Endodermal cell (in vitro differentiated cells): Measurements from ENCODE around the gene SMARCC1. TPM values are rescaled to one million over a fixed set of nuclear protein-coding genes. Genes with fewer than 3 reads are reported as not detected.

ENCODE experiments used
- DNase-seq: peaks from one replicate; pipeline ENCODE4 v3.0.0-alpha.2; 2017
- H3K27ac ChIP-seq: 2 replicates; pipeline ENCODE4 v1.5.1; 2013; ENCODE audit warnings: mild to moderate bottlenecking, low read depth, low read length, moderate library complexity
- H3K27me3 ChIP-seq: 2 replicates; pipeline ENCODE4 v1.6.1; 2013; ENCODE audit warnings: mild to moderate bottlenecking, low read length, moderate library complexity; ENCODE audit not compliant: insufficient read depth, control insufficient read depth, poor library complexity, severe bottlenecking
- H3K36me3 ChIP-seq: 2 replicates; pipeline ENCODE4 v1.7.0; 2013; ENCODE audit warnings: mild to moderate bottlenecking, low read length, moderate library complexity; ENCODE audit not compliant: control insufficient read depth, insufficient read depth
- H3K4me1 ChIP-seq: one replicate; pipeline ENCODE4 v1.7.0; 2013; ENCODE audit warnings: low read length; ENCODE audit not compliant: control insufficient read depth, insufficient read depth
- H3K4me3 ChIP-seq: 2 replicates; pipeline ENCODE4 v1.5.1; 2013; ENCODE audit warnings: mild to moderate bottlenecking, low read length, moderate library complexity
- H3K9ac ChIP-seq: 2 replicates; pipeline ENCODE4 v1.6.1; 2013; ENCODE audit warnings: mild to moderate bottlenecking, low read length, moderate library complexity; ENCODE audit not compliant: poor library complexity, severe bottlenecking; ENCODE audit errors: extremely low read depth
- H3K9me3 ChIP-seq: 2 replicates; pipeline ENCODE4 v1.6.1; 2013; ENCODE audit warnings: mild to moderate bottlenecking, low read length, moderate library complexity; ENCODE audit not compliant: control insufficient read depth
- H3K27ac Mint-ChIP-seq: 2 replicates; pipeline ENCODE4 v1.8.0; 2020; ENCODE audit warnings: mixed read lengths
- H3K27me3 Mint-ChIP-seq: 2 replicates; pipeline ENCODE4 v1.8.0; 2021; ENCODE audit warnings: mild to moderate bottlenecking, mixed read lengths; ENCODE audit not compliant: insufficient read depth
- H3K36me3 Mint-ChIP-seq: 2 replicates; pipeline ENCODE4 v1.8.0; 2020; ENCODE audit warnings: low read depth, mixed read lengths
- H3K4me1 Mint-ChIP-seq: 2 replicates; pipeline ENCODE4 v1.8.0; 2020; ENCODE audit warnings: mixed read lengths
- H3K4me3 Mint-ChIP-seq: 2 replicates; pipeline ENCODE4 v1.8.0; 2020; ENCODE audit warnings: mild to moderate bottlenecking, moderate library complexity, mixed read lengths
- H3K9me3 Mint-ChIP-seq: 2 replicates; pipeline ENCODE4 v1.8.0; 2020; ENCODE audit warnings: mild to moderate bottlenecking, mixed read lengths
- CTCF ChIP-seq: fragments of 200-600 bp; sonication (generic); conservative IDR thresholded peaks from 2 replicates; pipeline ENCODE4 v1.5.0; 2021; ENCODE audit warnings: antibody characterized with exemption, mild to moderate bottlenecking
- WGBS, 2 experiments: methylation state at CpG; one replicate each; pipeline versions ENCODE4 v1.1.5 to v1.1.7; 2013; ENCODE audit warnings: missing lambda C conversion rate in 2 of 2, mixed read lengths in 1 of 2; ENCODE audit not compliant: insufficient coverage in 1 of 2, insufficient read length in 1 of 2; 5-methylcytosine and 5-hydroxymethylcytosine counted together
- total RNA-seq, 2 donors: library from RNA; stranded (reverse); fragmentation: NEBNext Ultra II Directional in 1 of 2; extraction: Animal tissue kit (Norgen Biotek cat#: 25700) in 1 of 2; gene quantifications; 2 replicates in 1 of 2; 3 replicates in 1 of 2; pipeline ENCODE4 v1.2.1, GENCODE V29; 2021

The SMARCC1 gene
- total RNA-seq, 2 donors from 2014 or later = 200 to 231 TPM

GRCh38 chr3:47540281-47540680 lies 241.4 kb downstream of the SMARCC1 start:
- TF ChIP-seq CTCF = no peak
- no peak overlapping the region for H3K4me3 ChIP-seq
- no peaks in the 10 kb centered on the region for H3K27me3 ChIP-seq
- DNase-seq = no peak
- H3K36me3 Mint-ChIP-seq = no peaks in the 10 kb centered on the region
- H3K9ac ChIP-seq = no peak overlapping the region
- H3K27me3 Mint-ChIP-seq = no peaks in the 10 kb centered on the region
- no peak overlapping the region for H3K27ac ChIP-seq
- H3K9me3 ChIP-seq = no peaks in the 10 kb centered on the region
- H3K36me3 ChIP-seq = no peaks in the 10 kb centered on the region
- WGBS, 2 experiments = 96 to 100% methylated on average over 3 to 4 of the region's 4 CpGs
- no peak overlapping the region for H3K27ac Mint-ChIP-seq
- H3K4me1 ChIP-seq = no peaks in the 10 kb centered on the region
- peaks cover 7% of the 10 kb centered on the region for H3K9me3 Mint-ChIP-seq
- H3K4me3 Mint-ChIP-seq = no peak overlapping the region
- H3K4me1 Mint-ChIP-seq = no peaks in the 10 kb centered on the region

DNA sequence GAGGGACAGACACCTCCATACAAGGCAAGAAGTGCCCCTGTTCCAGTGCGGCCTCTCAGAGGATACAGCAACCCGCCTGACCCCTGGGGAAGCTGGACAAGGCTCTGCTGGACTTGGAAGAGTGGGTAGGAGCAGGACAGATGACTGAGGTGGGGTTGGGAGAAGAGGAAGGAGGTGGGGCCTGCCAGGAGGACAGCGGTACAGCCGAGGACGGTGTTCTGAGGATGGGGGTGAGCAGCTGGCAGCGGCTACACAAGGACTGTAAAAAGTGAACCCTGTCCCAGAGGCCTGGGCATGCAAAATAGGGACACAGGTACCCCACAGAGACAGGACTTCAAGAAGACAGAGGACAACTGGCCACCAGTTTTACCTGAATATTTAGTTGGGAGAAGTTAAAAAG lies 244.7 kb downstream of the SMARCC1 start:
- H3K9me3 ChIP-seq = no peaks in the 10 kb centered on the region
- H3K4me1 ChIP-seq = no peaks in the 10 kb centered on the region
- H3K4me3 ChIP-seq = no peak overlapping the region
- H3K27me3 ChIP-seq = no peaks in the 10 kb centered on the region
- no peak for TF ChIP-seq CTCF
- Mint-ChIP-seq H3K4me3 (no peak overlapping the region), H3K4me1 (no peaks in the 10 kb centered on the region), H3K9me3 (peaks cover 19% of the 10 kb centered on the region), H3K27me3 (peaks cover 6% of the 10 kb centered on the region), H3K27ac (no peak overlapping the region), H3K36me3 (no peaks in the 10 kb centered on the region)
- DNase-seq = no peak
- H3K36me3 ChIP-seq = no peaks in the 10 kb centered on the region
- H3K9ac ChIP-seq = no peak overlapping the region
- peak overlapping the region; percentile 16 for H3K27ac ChIP-seq
- WGBS, 2 experiments = 88 to 92% methylated on average over 4 to 6 of the region's 6 CpGs

- peaks cover 19% of the 10 kb centered on the region for H3K9me3 Mint-ChIP-seq
- H3K27me3 Mint-ChIP-seq = peaks cover 6% of the 10 kb centered on the region
- H3K4me1 ChIP-seq = no peaks in the 10 kb centered on the region
- H3K27ac ChIP-seq = peak overlapping the region; percentile 16
- H3K27me3 ChIP-seq = no peaks in the 10 kb centered on the region
- DNase-seq = no peak
- H3K4me3 ChIP-seq = no peak overlapping the region
- H3K4me1 Mint-ChIP-seq = no peaks in the 10 kb centered on the region
- H3K36me3 ChIP-seq = no peaks in the 10 kb centered on the region
- H3K36me3 Mint-ChIP-seq = no peaks in the 10 kb centered on the region
- no peak for TF ChIP-seq CTCF
- WGBS, 2 experiments = 92 to 93% methylated on average over 13 to 19 of the region's 19 CpGs
- H3K4me3 Mint-ChIP-seq = no peak overlapping the region
- no peaks in the 10 kb centered on the region for H3K9me3 ChIP-seq
- H3K9ac ChIP-seq = no peak overlapping the region
- H3K27ac Mint-ChIP-seq = no peak overlapping the region
Measured at GRCh38 chr3:47536221-47536891, 245.3 kb downstream of the SMARCC1 start.

Other genes with a start within 250 kb of the SMARCC1 start
- gene CSPG5, start 203.0 kb downstream of the SMARCC1 start, total RNA-seq = under 1 TPM; 0.53 to 0.70 TPM
- gene DHX30, start 21.2 kb upstream of the SMARCC1 start, total RNA-seq = 100 to 1,000 TPM; 104 to 113 TPM
- gene MAP4, start 234.5 kb upstream of the SMARCC1 start, total RNA-seq = 100 to 1,000 TPM; 152 to 169 TPM